GM12873 (cell line): ENCODE measurements around the gene CSGALNACT2.

Experiments
- CTCF ChIP-seq: IDR thresholded peaks from 2 replicates; pipeline ENCODE4 v1.5.1; 2012; ENCODE audit warnings: low read depth, mild to moderate bottlenecking, moderate library complexity, low read length, control low read depth; ENCODE audit not compliant: insufficient read depth; ENCODE audit errors: missing control alignments

Gene CSGALNACT2

GRCh38 chr10:43199088-43199683 lies 60.9 kb downstream of the CSGALNACT2 start:
- TF ChIP-seq CTCF, result no peak

- TF ChIP-seq CTCF, result no peak
These were observed 61.7 kb downstream of the CSGALNACT2 start for GRCh38 chr10:43199684-43200537.

GRCh38 chr10:43200538-43201390 lies 62.5 kb downstream of the CSGALNACT2 start:
- no peak for TF ChIP-seq CTCF

- no peak for TF ChIP-seq CTCF
These were observed 63.4 kb downstream of the CSGALNACT2 start for GRCh38 chr10:43201545-43202131.

- peak; percentile 76 for TF ChIP-seq CTCF
These were observed 64.0 kb downstream of the CSGALNACT2 start for GRCh38 chr10:43202224-43202656.

GRCh38 chr10:43202657-43203447 lies 64.6 kb downstream of the CSGALNACT2 start:
- no peak for TF ChIP-seq CTCF
